Adrenal gland (tissue), 5 donors: ENCODE data around the gene SERTAD2.

ENCODE experiments used
- CTCF ChIP-seq, 6 experiments: fragments of 450-650 bp in 4 of 6; fragments of 200-600 bp in 2 of 6; sonication (generic) in 1 of 6; IDR thresholded peaks; 1 replicate in 5 of 6; 2 replicates in 1 of 6; pipeline versions ENCODE4 v1.5.1 to v1.8.0; 2016 to 2021; ENCODE audit warnings: antibody characterized with exemption in 6 of 6, mild to moderate bottlenecking in 2 of 6, moderate library complexity in 1 of 6
- POLR2A ChIP-seq, 2 donors: fragments of 450-650 bp; IDR thresholded peaks; one replicate each; pipeline ENCODE4 v1.6.1; 2017; ENCODE audit warnings: antibody characterized with exemption in 2 of 2, mild to moderate bottlenecking in 2 of 2, moderate library complexity in 1 of 2
- donor health status: DM: no; HTN: no; CAD: no.

GRCh38 chr2:64629875-64630274 lies 23.8 kb downstream of the SERTAD2 start:
- TF ChIP-seq CTCF (IDR thresholded peaks at IDR 0.05) (no peak), POLR2A (IDR thresholded peaks at IDR 0.05) (no peak)
